22Rv1 (cell line): ENCODE data around the gene AP3S2.

Experiments
- CTCF ChIP-seq: fragments of 450-650 bp; IDR thresholded peaks from 2 replicates; pipeline ENCODE4 v1.5.1; 2017; ENCODE audit warnings: mild to moderate bottlenecking
- ZFX ChIP-seq: fragments of 450-650 bp; IDR thresholded peaks from 2 replicates; pipeline ENCODE4 v1.6.1; 2017; ENCODE audit warnings: antibody characterized with exemption, borderline replicate concordance

- TF ChIP-seq CTCF (no peak), ZFX (no peak)
Observed at GRCh38 chr15:89907289-89907688, 13.5 kb upstream of the AP3S2 start.
